ENCODE data around the gene ST6GAL1.

The ST6GAL1 gene

GRCh38 chr3:187112934-187113793 lies 182.8 kb downstream of the ST6GAL1 start:
- DNase-seq (ENCODE audit: low spot score): peak; percentile 32

- no peak for DNase-seq (ENCODE audit: low spot score)
Observed at GRCh38 chr3:187114511-187114910, 184.2 kb downstream of the ST6GAL1 start.

GRCh38 chr3:187120326-187120725 lies 190.0 kb downstream of the ST6GAL1 start:
- no peak for DNase-seq (ENCODE audit: low spot score)

- no peak for DNase-seq (ENCODE audit: low spot score)
Observed at GRCh38 chr3:187122261-187122660, 191.9 kb downstream of the ST6GAL1 start.

GRCh38 chr3:187125319-187126031 lies 195.1 kb downstream of the ST6GAL1 start:
- DNase-seq (ENCODE audit: low spot score): no peak
